Body of pancreas (tissue), 4 donors: ENCODE results near the gene TTC28. TPM values are rescaled to one million over a fixed set of nuclear protein-coding genes. Genes with fewer than 3 reads are reported as not detected.

Experiments used
- ATAC-seq: fragments of 150-250 bp; one replicate; pipeline ENCODE4 v1.9.1; 2016
- DNase-seq, 4 donors: peaks; one replicate each; pipeline ENCODE4 v3.0.0-alpha.2; 2019
- H3K27ac ChIP-seq, 4 donors: fragments of 200-600 bp; sonication (generic); 1 replicate in 3 of 4; 2 replicates in 1 of 4; pipeline versions ENCODE4 v1.5.1 to v1.6.1; 2016 to 2019; ENCODE audit warnings: mild to moderate bottlenecking in 1 of 4, mixed read lengths in 1 of 4, moderate library complexity in 1 of 4
- H3K27me3 ChIP-seq, 2 donors: fragments of 200-600 bp; sonication (generic); one replicate each; pipeline ENCODE4 v1.6.0; 2016; ENCODE audit warnings: mild to moderate bottlenecking in 1 of 2
- H3K36me3 ChIP-seq, 2 donors: fragments of 200-600 bp; sonication (generic); replicated peaks in 1 of 2; 2 replicates each; pipeline ENCODE4 v1.5.1; 2016; ENCODE audit warnings: low read depth in 2 of 2; ENCODE audit not compliant: insufficient read depth in 1 of 2
- H3K4me1 ChIP-seq: fragments of 200-600 bp; sonication (generic); one replicate; pipeline ENCODE4 v1.6.0; 2016
- H3K4me3 ChIP-seq, 2 donors: fragments of 200-600 bp; sonication (generic); 1 replicate in 1 of 2; 2 replicates in 1 of 2; pipeline ENCODE4 v1.5.1; 2016 to 2019
- H3K9me3 ChIP-seq, 3 donors: fragments of 200-600 bp; sonication (generic); 1 replicate in 2 of 3; 2 replicates in 1 of 3; pipeline ENCODE4 v1.5.1; 2016
- POLR2A ChIP-seq, 3 donors: fragments of 450-650 bp; IDR thresholded peaks; one replicate each; pipeline ENCODE4 v1.6.1; 2016; ENCODE audit warnings: antibody characterized with exemption in 3 of 3, mild to moderate bottlenecking in 2 of 3
- WGBS, 2 donors: methylation state at CpG; one replicate each; pipeline ENCODE4 v1.1.5; 2017; 5-methylcytosine and 5-hydroxymethylcytosine counted together
- intact Hi-C: fragments of 100-400 bp; cut with DNase I; formaldehyde crosslinking; loops from one replicate; pipeline ENCODE4 v1.15.1; 2023
- total RNA-seq, 2 donors: library from RNA; depleted of rRNA; stranded (reverse); fragments of >200 nt; gene quantifications; one replicate each; pipeline ENCODE4 v1.1.0, GENCODE V29; 2016
- TF ChIP-seq, protein P1 (sequence below), 7 experiments: fragments of 450-650 bp in 4 of 7; fragments of 200-600 bp in 3 of 7; sonication (generic) in 3 of 7; IDR thresholded peaks; one replicate each; pipeline ENCODE4 v1.5.1; 2016 to 2019; ENCODE audit warnings: antibody characterized with exemption in 7 of 7

Gene TTC28
- total RNA-seq, 2 donors from 2014 or later: 21.0 to 87.3 TPM

- DNase-seq (no peak), ATAC-seq (no peak)
- no peaks in the 10 kb centered on the region for H3K27me3 ChIP-seq
- intact Hi-C loops: no loop called here
- 87 to 90% methylated on average over 4 of the region's 4 CpGs for WGBS, 2 donors
- H3K36me3 ChIP-seq: no peaks in the 10 kb centered on the region
- H3K9me3 ChIP-seq: no peaks in the 10 kb centered on the region
- H3K4me3 ChIP-seq: no peak overlapping the region
- H3K4me1 ChIP-seq: peaks cover 6% of the 10 kb centered on the region
- H3K27ac ChIP-seq: no peak overlapping the region
- TF ChIP-seq, protein P1, sequence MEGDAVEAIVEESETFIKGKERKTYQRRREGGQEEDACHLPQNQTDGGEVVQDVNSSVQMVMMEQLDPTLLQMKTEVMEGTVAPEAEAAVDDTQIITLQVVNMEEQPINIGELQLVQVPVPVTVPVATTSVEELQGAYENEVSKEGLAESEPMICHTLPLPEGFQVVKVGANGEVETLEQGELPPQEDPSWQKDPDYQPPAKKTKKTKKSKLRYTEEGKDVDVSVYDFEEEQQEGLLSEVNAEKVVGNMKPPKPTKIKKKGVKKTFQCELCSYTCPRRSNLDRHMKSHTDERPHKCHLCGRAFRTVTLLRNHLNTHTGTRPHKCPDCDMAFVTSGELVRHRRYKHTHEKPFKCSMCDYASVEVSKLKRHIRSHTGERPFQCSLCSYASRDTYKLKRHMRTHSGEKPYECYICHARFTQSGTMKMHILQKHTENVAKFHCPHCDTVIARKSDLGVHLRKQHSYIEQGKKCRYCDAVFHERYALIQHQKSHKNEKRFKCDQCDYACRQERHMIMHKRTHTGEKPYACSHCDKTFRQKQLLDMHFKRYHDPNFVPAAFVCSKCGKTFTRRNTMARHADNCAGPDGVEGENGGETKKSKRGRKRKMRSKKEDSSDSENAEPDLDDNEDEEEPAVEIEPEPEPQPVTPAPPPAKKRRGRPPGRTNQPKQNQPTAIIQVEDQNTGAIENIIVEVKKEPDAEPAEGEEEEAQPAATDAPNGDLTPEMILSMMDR (IDR thresholded peaks at IDR 0.05): no peak
- TF ChIP-seq POLR2A (IDR thresholded peaks at IDR 0.05): no peak
These were observed 503.7 kb downstream of the TTC28 start for GRCh38 chr22:28175730-28176492.

GRCh38 chr22:28174509-28174908 is 505.1 kb downstream of the TTC28 start:
- H3K4me3 ChIP-seq: no peak overlapping the region
- intact Hi-C loops: no loop called here
- WGBS, 2 donors: 95 to 96% methylated on average over 4 of the region's 4 CpGs
- H3K36me3 ChIP-seq: no peaks in the 10 kb centered on the region
- no peaks in the 10 kb centered on the region for H3K27me3 ChIP-seq
- TF ChIP-seq, protein P1 (IDR thresholded peaks at IDR 0.05): no peak
- no peak for TF ChIP-seq POLR2A (IDR thresholded peaks at IDR 0.05)
- H3K27ac ChIP-seq: no peak overlapping the region
- H3K9me3 ChIP-seq: no peaks in the 10 kb centered on the region
- ATAC-seq (no peak), DNase-seq (no peak)
- no peaks in the 10 kb centered on the region for H3K4me1 ChIP-seq

- intact Hi-C loops: no loop called here
- Histone ChIP-seq H3K9me3 (no peaks in the 10 kb centered on the region), H3K4me1 (no peaks in the 10 kb centered on the region), H3K27me3 (no peaks in the 10 kb centered on the region), H3K36me3 (no peaks in the 10 kb centered on the region), H3K27ac (no peak overlapping the region), H3K4me3 (no peak overlapping the region)
- TF ChIP-seq, protein P1 (IDR thresholded peaks at IDR 0.05): no peak
- no peak for TF ChIP-seq POLR2A (IDR thresholded peaks at IDR 0.05)
- WGBS, 2 donors: 39 to 43% methylated on average over 4 of the region's 4 CpGs
- DNase-seq (no peak), ATAC-seq (no peak)
These were observed 506.6 kb downstream of the TTC28 start for GRCh38 chr22:28172892-28173670.

GRCh38 chr22:28171712-28172111 is 507.9 kb downstream of the TTC28 start:
- no peak for ATAC-seq
- intact Hi-C loops: no loop called here
- no peaks in the 10 kb centered on the region for H3K4me1 ChIP-seq
- no peak overlapping the region for H3K27ac ChIP-seq
- no peaks in the 10 kb centered on the region for H3K36me3 ChIP-seq
- no peak overlapping the region for H3K4me3 ChIP-seq
- DNase-seq: no peak
- H3K27me3 ChIP-seq: no peaks in the 10 kb centered on the region
- TF ChIP-seq, protein P1 (IDR thresholded peaks at IDR 0.05): no peak
- no peak for TF ChIP-seq POLR2A (IDR thresholded peaks at IDR 0.05)
- H3K9me3 ChIP-seq: no peaks in the 10 kb centered on the region
